Coronary artery (tissue), 2 donors: ENCODE data around the gene EPOP.
A peak's percentile ranks its signal among the peaks of the same experiment; 100 is the strongest.

Experiments used
- DNase-seq: peaks from one replicate; pipeline ENCODE4 v3.0.0-alpha.2; 2017; ENCODE audit warnings: low spot score
- H3K27ac ChIP-seq, 2 donors: fragments of 200-600 bp; sonication (generic); one replicate each; pipeline ENCODE4 v1.5.1; 2016 to 2019
- H3K4me3 ChIP-seq: fragments of 200-600 bp; sonication (generic); 2 replicates; pipeline ENCODE4 v1.5.1; 2016; ENCODE audit warnings: mild to moderate bottlenecking, moderate library complexity
- CTCF ChIP-seq: fragments of 200-600 bp; sonication (generic); IDR thresholded peaks from one replicate; pipeline ENCODE4 v1.5.1; 2019; ENCODE audit warnings: antibody characterized with exemption

The EPOP gene

DNA sequence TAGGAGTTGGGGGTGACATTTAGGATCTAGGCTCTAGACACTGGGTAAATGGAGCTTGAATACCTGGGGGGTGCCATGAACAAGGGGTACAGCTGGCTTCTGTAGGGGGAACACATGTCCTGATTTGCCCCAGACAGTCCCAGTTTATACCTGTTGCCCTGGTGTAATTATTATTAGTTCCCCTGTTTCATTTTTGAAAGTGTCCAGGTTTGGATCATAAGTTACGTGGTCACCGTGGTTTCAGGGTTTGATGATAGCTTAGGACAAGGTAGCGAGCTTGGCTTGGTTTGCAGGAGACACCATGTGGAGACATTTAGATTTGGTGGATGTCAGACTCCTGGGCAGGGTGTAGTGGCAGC is 35.8 kb upstream of the EPOP start:
- H3K27ac ChIP-seq, result no peak overlapping the region

GRCh38 chr17:38709864-38710603 is 35.3 kb upstream of the EPOP start:
- DNase-seq, result no peak
- Histone ChIP-seq H3K27ac (no peak overlapping the region), H3K4me3 (no peak overlapping the region)
- no peak for TF ChIP-seq CTCF

More for the DNA sequence above, 35.8 kb upstream of the EPOP start:
- no peak overlapping the region for H3K4me3 ChIP-seq
- TF ChIP-seq CTCF, result no peak
- DNase-seq, result no peak

DNA sequence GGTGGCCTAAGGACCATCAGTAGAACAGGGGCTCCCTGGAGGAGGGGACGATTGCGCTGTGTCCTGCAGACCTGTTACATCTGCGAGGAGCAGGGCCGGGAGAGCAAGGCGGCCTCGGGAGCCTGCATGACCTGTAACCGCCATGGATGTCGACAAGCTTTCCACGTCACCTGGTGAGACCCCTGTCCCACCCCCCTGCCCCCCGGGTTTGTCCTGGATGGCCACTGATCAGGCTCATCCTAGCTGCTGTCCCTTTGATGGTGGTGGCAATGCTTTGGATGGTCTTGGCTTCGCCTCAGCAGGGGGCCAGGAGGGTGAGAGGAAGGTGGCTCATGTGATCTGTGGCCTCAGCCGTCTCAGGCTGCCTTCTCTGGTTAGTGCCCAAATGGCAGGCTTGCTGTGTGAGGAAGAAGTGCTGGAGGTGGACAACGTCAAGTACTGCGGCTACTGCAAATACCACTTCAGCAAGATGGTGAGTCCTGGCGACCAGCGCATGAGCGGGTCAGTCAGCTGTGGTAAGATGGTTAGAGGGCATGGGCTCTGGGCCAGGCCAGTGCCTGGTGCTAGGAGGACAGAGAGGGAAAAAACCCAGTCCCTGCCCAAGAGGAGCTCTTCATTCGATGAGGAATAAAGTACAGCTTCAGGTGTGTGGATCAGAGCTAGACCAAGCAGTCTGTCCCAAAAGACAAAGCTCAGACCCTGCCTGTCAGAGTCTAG is 34.5 kb upstream of the EPOP start:
- DNase-seq, result no peak
- no peak for TF ChIP-seq CTCF
- Histone ChIP-seq H3K27ac (no peak overlapping the region), H3K4me3 (no peak overlapping the region)

DNA sequence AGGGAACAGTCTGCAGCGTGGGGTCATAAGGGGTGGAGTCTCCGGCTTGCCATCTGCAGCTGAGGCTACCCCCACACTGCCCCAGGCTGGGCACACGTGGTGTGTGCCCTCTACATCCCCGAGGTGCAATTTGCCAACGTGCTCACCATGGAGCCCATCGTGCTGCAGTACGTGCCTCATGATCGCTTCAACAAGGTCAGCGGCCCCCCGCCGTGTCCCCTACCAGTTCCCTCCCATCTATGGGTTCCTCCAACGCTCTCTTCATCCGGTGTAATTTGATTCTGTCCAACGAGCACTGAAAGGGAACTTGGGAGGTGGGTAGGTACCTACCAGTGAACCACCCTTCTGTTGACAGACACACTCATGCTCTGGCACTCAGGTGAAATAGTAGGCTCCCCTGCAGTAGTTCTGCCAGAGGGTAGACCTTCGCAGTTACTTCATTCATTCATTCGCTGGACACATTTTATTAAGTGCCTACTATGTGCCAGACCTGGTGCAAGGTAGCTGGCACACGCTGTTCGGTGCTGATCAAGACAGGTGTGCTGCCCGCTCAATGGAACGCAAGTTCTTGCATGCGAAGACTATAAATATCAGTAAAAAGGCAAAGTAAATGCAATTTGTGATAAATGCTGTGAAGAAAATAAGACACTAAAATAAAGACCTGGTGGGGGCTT is 33.1 kb upstream of the EPOP start:
- peak overlapping the region; percentile 92 for H3K4me3 ChIP-seq
- no peak for TF ChIP-seq CTCF
- DNase-seq, result no peak
- H3K27ac ChIP-seq, result no peak overlapping the region

GRCh38 chr17:38706505-38707216 is 31.9 kb upstream of the EPOP start:
- Histone ChIP-seq H3K27ac (peak overlapping the region; percentile 90 to 97), H3K4me3 (peak overlapping the region; percentile 92)
- no peak for TF ChIP-seq CTCF
- no peak for DNase-seq

DNA sequence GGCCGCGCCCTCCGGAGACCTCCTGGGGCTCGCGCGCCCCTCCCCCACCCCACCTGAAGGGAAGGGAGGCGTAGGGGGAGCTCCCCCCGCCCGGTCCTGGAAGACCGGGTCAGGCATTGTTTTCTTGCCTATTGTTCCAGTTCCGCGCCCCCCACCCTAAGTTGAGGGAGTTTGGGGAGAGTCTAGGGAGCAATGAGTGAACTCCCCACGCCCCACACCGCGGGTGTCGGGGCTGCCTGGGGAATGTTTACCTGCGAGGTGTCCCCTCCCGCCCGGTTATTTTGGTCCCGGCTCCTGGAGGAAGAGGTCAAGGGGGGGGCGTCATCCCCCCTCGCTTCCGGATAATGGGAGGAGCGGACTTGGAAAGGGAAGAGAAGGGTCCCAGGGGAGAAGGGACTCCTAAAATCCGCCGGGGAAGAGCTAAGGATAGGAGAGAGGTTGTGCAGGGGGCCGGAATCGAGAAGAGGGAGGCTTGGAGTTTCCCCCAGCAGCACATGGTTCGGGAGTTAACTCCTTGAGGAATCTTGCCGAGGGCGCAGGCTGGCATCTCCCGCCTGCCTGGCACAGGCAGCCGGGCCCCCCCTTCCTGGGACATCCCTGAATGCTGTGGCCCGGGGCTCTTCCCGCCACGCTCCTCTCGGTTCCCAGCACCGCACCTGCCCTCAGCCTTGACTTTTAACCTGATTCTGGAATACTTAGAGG is 31.2 kb upstream of the EPOP start:
- TF ChIP-seq CTCF, result no peak
- no peak for DNase-seq
- peak overlapping the region; percentile 92 for H3K4me3 ChIP-seq
- H3K27ac ChIP-seq, result peak overlapping the region; percentile 90 to 97
